ENCODE results near the gene GALNT17. TPM values are rescaled to one million over a fixed set of nuclear protein-coding genes. Genes with fewer than 3 reads are reported as not detected.

GALNT17 gene
- polyA plus RNA-seq, 1 donor from 2014 or later = 15.7 TPM

- Histone ChIP-seq H3K27me3 (ENCODE audit: insufficient read depth, low read depth, low read length) (no peaks in the 10 kb centered on the region), H3K79me2 (replicated peaks; ENCODE audit: insufficient read depth, low read length) (no peaks in the 10 kb centered on the region), H3K4me2 (ENCODE audit: low read length) (no peak overlapping the region), H4K20me1 (ENCODE audit: insufficient read depth) (no peaks in the 10 kb centered on the region), H3K27ac (ENCODE audit: low read length) (no peak overlapping the region), H3K9me3 (ENCODE audit: low read length) (no peaks in the 10 kb centered on the region), H3F3A (ENCODE audit: insufficient read depth, low read length, poor library complexity, severe bottlenecking) (no peaks in the 10 kb centered on the region), H2AFZ (ENCODE audit: low read depth, low read length) (no peak overlapping the region), H3K9ac (ENCODE audit: low read length) (no peak overlapping the region), H3K9me2 (ENCODE audit: insufficient read depth, low read length) (no peaks in the 10 kb centered on the region), H3K36me3 (ENCODE audit: insufficient read depth, low read length) (no peaks in the 10 kb centered on the region), H3K4me3 (ENCODE audit: low read length) (no peak overlapping the region)
- TF ChIP-seq, protein P1, sequence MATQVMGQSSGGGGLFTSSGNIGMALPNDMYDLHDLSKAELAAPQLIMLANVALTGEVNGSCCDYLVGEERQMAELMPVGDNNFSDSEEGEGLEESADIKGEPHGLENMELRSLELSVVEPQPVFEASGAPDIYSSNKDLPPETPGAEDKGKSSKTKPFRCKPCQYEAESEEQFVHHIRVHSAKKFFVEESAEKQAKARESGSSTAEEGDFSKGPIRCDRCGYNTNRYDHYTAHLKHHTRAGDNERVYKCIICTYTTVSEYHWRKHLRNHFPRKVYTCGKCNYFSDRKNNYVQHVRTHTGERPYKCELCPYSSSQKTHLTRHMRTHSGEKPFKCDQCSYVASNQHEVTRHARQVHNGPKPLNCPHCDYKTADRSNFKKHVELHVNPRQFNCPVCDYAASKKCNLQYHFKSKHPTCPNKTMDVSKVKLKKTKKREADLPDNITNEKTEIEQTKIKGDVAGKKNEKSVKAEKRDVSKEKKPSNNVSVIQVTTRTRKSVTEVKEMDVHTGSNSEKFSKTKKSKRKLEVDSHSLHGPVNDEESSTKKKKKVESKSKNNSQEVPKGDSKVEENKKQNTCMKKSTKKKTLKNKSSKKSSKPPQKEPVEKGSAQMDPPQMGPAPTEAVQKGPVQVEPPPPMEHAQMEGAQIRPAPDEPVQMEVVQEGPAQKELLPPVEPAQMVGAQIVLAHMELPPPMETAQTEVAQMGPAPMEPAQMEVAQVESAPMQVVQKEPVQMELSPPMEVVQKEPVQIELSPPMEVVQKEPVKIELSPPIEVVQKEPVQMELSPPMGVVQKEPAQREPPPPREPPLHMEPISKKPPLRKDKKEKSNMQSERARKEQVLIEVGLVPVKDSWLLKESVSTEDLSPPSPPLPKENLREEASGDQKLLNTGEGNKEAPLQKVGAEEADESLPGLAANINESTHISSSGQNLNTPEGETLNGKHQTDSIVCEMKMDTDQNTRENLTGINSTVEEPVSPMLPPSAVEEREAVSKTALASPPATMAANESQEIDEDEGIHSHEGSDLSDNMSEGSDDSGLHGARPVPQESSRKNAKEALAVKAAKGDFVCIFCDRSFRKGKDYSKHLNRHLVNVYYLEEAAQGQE (IDR thresholded peaks at IDR 0.05; ENCODE audit: borderline replicate concordance) = no peak
- TF ChIP-seq SMC3 (conservative IDR thresholded peaks at IDR 0.05; ENCODE audit: poor library complexity) (no peak), MXI1 (conservative IDR thresholded peaks at IDR 0.05; ENCODE audit: poor library complexity, severe bottlenecking) (no peak), RAD21 (conservative IDR thresholded peaks at IDR 0.05) (no peak), EZH2 (IDR thresholded peaks at IDR 0.05; ENCODE audit: borderline replicate concordance, insufficient read depth, low read length, poor library complexity, severe bottlenecking) (no peak), POLR2AphosphoS5 (IDR thresholded peaks at IDR 0.05) (no peak), TAF1 (IDR thresholded peaks at IDR 0.05; ENCODE audit: low read depth) (no peak), EP300 (conservative IDR thresholded peaks at IDR 0.05; ENCODE audit: poor library complexity, severe bottlenecking) (no peak)
- TF ChIP-seq, protein P2, sequence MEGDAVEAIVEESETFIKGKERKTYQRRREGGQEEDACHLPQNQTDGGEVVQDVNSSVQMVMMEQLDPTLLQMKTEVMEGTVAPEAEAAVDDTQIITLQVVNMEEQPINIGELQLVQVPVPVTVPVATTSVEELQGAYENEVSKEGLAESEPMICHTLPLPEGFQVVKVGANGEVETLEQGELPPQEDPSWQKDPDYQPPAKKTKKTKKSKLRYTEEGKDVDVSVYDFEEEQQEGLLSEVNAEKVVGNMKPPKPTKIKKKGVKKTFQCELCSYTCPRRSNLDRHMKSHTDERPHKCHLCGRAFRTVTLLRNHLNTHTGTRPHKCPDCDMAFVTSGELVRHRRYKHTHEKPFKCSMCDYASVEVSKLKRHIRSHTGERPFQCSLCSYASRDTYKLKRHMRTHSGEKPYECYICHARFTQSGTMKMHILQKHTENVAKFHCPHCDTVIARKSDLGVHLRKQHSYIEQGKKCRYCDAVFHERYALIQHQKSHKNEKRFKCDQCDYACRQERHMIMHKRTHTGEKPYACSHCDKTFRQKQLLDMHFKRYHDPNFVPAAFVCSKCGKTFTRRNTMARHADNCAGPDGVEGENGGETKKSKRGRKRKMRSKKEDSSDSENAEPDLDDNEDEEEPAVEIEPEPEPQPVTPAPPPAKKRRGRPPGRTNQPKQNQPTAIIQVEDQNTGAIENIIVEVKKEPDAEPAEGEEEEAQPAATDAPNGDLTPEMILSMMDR (IDR thresholded peaks at IDR 0.05; ENCODE audit: poor library complexity, severe bottlenecking) = no peak
Observed at GRCh38 chr7:71325151-71325550, 193.2 kb downstream of the GALNT17 start.

- H3K4me3 ChIP-seq (ENCODE audit: low read length) = no peak overlapping the region
- no peaks in the 10 kb centered on the region for H3K9me3 ChIP-seq (ENCODE audit: low read length)
- no peaks in the 10 kb centered on the region for H3K36me3 ChIP-seq (ENCODE audit: insufficient read depth, low read length)
- no peak overlapping the region for H3K9ac ChIP-seq (ENCODE audit: low read length)
- no peaks in the 10 kb centered on the region for H3F3A ChIP-seq (ENCODE audit: insufficient read depth, low read length, poor library complexity, severe bottlenecking)
- no peak for TF ChIP-seq POLR2AphosphoS5 (IDR thresholded peaks at IDR 0.05)
- TF ChIP-seq, protein P2 (IDR thresholded peaks at IDR 0.05; ENCODE audit: poor library complexity, severe bottlenecking) = no peak
- TF ChIP-seq SMC3 (conservative IDR thresholded peaks at IDR 0.05; ENCODE audit: poor library complexity) = no peak
- TF ChIP-seq EP300 (conservative IDR thresholded peaks at IDR 0.05; ENCODE audit: poor library complexity, severe bottlenecking) = no peak
- TF ChIP-seq TAF1 (IDR thresholded peaks at IDR 0.05; ENCODE audit: low read depth) = no peak
- TF ChIP-seq RAD21 (conservative IDR thresholded peaks at IDR 0.05) = no peak
- TF ChIP-seq MXI1 (conservative IDR thresholded peaks at IDR 0.05; ENCODE audit: poor library complexity, severe bottlenecking) = no peak
- TF ChIP-seq, protein P1 (IDR thresholded peaks at IDR 0.05; ENCODE audit: borderline replicate concordance) = no peak
- no peak for TF ChIP-seq EZH2 (IDR thresholded peaks at IDR 0.05; ENCODE audit: borderline replicate concordance, insufficient read depth, low read length, poor library complexity, severe bottlenecking)
- no peak overlapping the region for H3K4me2 ChIP-seq (ENCODE audit: low read length)
- no peak overlapping the region for H2AFZ ChIP-seq (ENCODE audit: low read depth, low read length)
- H3K27me3 ChIP-seq (ENCODE audit: insufficient read depth, low read depth, low read length) = no peaks in the 10 kb centered on the region
- no peak overlapping the region for H3K27ac ChIP-seq (ENCODE audit: low read length)
- no peaks in the 10 kb centered on the region for H4K20me1 ChIP-seq (ENCODE audit: insufficient read depth)
- no peaks in the 10 kb centered on the region for H3K9me2 ChIP-seq (ENCODE audit: insufficient read depth, low read length)
- no peaks in the 10 kb centered on the region for H3K79me2 ChIP-seq (replicated peaks; ENCODE audit: insufficient read depth, low read length)
Observed at GRCh38 chr7:71326595-71326994, 194.7 kb downstream of the GALNT17 start.

Measured in neural cell (in vitro differentiated cells).